B cell (primary cell): ENCODE data around the gene FAM3A.

Experiments used
- EZH2 ChIP-seq: IDR thresholded peaks from 2 replicates; pipeline ENCODE4 v1.6.1; 2012; ENCODE audit warnings: borderline replicate concordance, low read depth, mild to moderate bottlenecking, moderate library complexity, low read length; ENCODE audit not compliant: insufficient read depth, poor library complexity, severe bottlenecking
- TF ChIP-seq, protein P1 (sequence below): fragments of 200-600 bp; IDR thresholded peaks from one replicate; pipeline ENCODE4 v1.8.0; 2022; ENCODE audit warnings: antibody characterized with exemption, mild to moderate bottlenecking

DNA sequence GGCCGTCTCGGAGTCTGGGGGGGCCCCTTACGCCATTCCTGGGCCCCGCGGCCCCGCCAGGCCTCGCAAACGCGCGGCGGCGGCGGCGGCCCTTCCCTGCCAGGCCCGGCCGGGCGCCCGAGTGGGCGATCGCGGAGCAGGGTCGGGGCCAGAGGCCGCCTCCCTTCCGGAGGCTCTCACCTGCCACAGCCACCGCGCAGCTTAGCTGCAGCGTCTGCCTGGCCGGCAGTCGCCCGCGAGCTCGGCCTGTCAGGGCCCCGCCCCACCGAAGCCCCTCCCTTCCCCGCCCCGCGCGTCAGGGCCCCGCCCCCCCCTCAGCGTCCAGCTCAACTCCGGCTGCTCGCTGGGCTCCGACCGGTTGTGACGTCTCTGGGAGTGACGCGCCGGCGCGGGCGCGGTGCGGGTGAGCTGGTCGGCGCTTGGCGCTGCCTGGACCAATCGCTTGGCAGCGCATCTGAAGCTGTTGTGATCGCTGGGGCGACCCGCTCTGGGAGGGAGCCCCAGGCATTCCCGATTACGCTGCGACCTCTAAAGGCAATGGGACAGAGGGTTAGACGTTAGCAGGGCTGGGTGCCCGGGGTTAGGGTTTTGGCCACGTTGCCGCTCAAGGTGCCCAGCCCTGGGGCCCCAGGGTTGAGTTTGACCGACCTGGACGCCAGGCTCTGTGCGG, 25.5 kb downstream of the FAM3A start, which contains the start of gene SLC10A3:
- TF ChIP-seq, protein P1, sequence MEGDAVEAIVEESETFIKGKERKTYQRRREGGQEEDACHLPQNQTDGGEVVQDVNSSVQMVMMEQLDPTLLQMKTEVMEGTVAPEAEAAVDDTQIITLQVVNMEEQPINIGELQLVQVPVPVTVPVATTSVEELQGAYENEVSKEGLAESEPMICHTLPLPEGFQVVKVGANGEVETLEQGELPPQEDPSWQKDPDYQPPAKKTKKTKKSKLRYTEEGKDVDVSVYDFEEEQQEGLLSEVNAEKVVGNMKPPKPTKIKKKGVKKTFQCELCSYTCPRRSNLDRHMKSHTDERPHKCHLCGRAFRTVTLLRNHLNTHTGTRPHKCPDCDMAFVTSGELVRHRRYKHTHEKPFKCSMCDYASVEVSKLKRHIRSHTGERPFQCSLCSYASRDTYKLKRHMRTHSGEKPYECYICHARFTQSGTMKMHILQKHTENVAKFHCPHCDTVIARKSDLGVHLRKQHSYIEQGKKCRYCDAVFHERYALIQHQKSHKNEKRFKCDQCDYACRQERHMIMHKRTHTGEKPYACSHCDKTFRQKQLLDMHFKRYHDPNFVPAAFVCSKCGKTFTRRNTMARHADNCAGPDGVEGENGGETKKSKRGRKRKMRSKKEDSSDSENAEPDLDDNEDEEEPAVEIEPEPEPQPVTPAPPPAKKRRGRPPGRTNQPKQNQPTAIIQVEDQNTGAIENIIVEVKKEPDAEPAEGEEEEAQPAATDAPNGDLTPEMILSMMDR = no peak
- TF ChIP-seq EZH2 = no peak
